Measurements from ENCODE around the gene LRRC2.

The LRRC2 gene

GRCh38 chr3:46566040-46566641, at the start of gene LRRC2:
TSS of gene LRRC2 (minus strand) at chr3:46566302. CDS start at chr3:46551591, 14,711 bp downstream.
- DNase-seq: peak; percentile 59 to 62
- no peak for TF ChIP-seq GATA1 (IDR thresholded peaks at IDR 0.05; ENCODE audit: low read depth, low read length)
- TF ChIP-seq POLR2A (IDR thresholded peaks at IDR 0.05; ENCODE audit: low read length): peak; percentile 51

GRCh38 chr3:46615050-46615775, 49.1 kb upstream of the LRRC2 start:
- TF ChIP-seq POLR2A (IDR thresholded peaks at IDR 0.05; ENCODE audit: low read length): no peak
- TF ChIP-seq GATA1 (IDR thresholded peaks at IDR 0.05; ENCODE audit: low read depth, low read length): no peak

GRCh38 chr3:46614431-46614830, 48.3 kb upstream of the LRRC2 start:
- TF ChIP-seq GATA1 (IDR thresholded peaks at IDR 0.05; ENCODE audit: low read depth, low read length) (no peak), POLR2A (IDR thresholded peaks at IDR 0.05; ENCODE audit: low read length) (peak; percentile 62)

More at GRCh38 chr3:46615050-46615775, 49.1 kb upstream of the LRRC2 start:
- no peak for DNase-seq

GRCh38 chr3:46613313-46614005, 47.4 kb upstream of the LRRC2 start:
- peak; percentile 20 to 36 for DNase-seq
- TF ChIP-seq POLR2A (IDR thresholded peaks at IDR 0.05; ENCODE audit: low read length) (no peak), GATA1 (IDR thresholded peaks at IDR 0.05; ENCODE audit: low read depth, low read length) (no peak)

More at GRCh38 chr3:46614431-46614830, 48.3 kb upstream of the LRRC2 start:
- DNase-seq: peak; percentile 70 to 84

- TF ChIP-seq POLR2A (IDR thresholded peaks at IDR 0.05; ENCODE audit: low read length) (no peak), GATA1 (IDR thresholded peaks at IDR 0.05; ENCODE audit: low read depth, low read length) (no peak)
- no peak for DNase-seq
These were observed 46.2 kb upstream of the LRRC2 start, which contains the start of gene FAM240A for GRCh38 chr3:46612324-46612723. TSS of gene FAM240A (plus strand) at chr3:46612525. CDS start at chr3:46612684, 159 bp downstream.

GRCh38 chr3:46609944-46610722, 44.0 kb upstream of the LRRC2 start:
- no peak for DNase-seq
- no peak for TF ChIP-seq POLR2A (IDR thresholded peaks at IDR 0.05; ENCODE audit: low read length)
- no peak for TF ChIP-seq GATA1 (IDR thresholded peaks at IDR 0.05; ENCODE audit: low read depth, low read length)

- peak in 1 of 2 experiments; percentile 29 for DNase-seq
- TF ChIP-seq GATA1 (IDR thresholded peaks at IDR 0.05; ENCODE audit: low read depth, low read length): no peak
- TF ChIP-seq POLR2A (IDR thresholded peaks at IDR 0.05; ENCODE audit: low read length): no peak
These were observed 43.2 kb upstream of the LRRC2 start for GRCh38 chr3:46609212-46609721.

- TF ChIP-seq GATA1 (IDR thresholded peaks at IDR 0.05; ENCODE audit: low read depth, low read length): no peak
- TF ChIP-seq POLR2A (IDR thresholded peaks at IDR 0.05; ENCODE audit: low read length): no peak
- peak; percentile 38 to 64 for DNase-seq
These were observed 41.5 kb upstream of the LRRC2 start for GRCh38 chr3:46607603-46608028.

- no peak for DNase-seq
- TF ChIP-seq POLR2A (IDR thresholded peaks at IDR 0.05; ENCODE audit: low read length): no peak
These were observed 38.0 kb upstream of the LRRC2 start for GRCh38 chr3:46604127-46604526.

- DNase-seq: no peak
- TF ChIP-seq POLR2A (IDR thresholded peaks at IDR 0.05; ENCODE audit: low read length) (no peak), GATA1 (IDR thresholded peaks at IDR 0.05; ENCODE audit: low read depth, low read length) (no peak)
These were observed 37.4 kb upstream of the LRRC2 start for GRCh38 chr3:46603446-46604046.

GRCh38 chr3:46599590-46599989, 33.5 kb upstream of the LRRC2 start:
- DNase-seq: no peak
- TF ChIP-seq GATA1 (IDR thresholded peaks at IDR 0.05; ENCODE audit: low read depth, low read length) (no peak), POLR2A (IDR thresholded peaks at IDR 0.05; ENCODE audit: low read length) (no peak)

GRCh38 chr3:46595819-46596314, 29.8 kb upstream of the LRRC2 start:
- TF ChIP-seq GATA1 (IDR thresholded peaks at IDR 0.05; ENCODE audit: low read depth, low read length) (no peak), POLR2A (IDR thresholded peaks at IDR 0.05; ENCODE audit: low read length) (no peak)
- no peak for DNase-seq

- DNase-seq: no peak
These were observed 28.6 kb upstream of the LRRC2 start for GRCh38 chr3:46594723-46595122.

More at GRCh38 chr3:46594723-46595122, 28.6 kb upstream of the LRRC2 start:
- no peak for TF ChIP-seq GATA1 (IDR thresholded peaks at IDR 0.05; ENCODE audit: low read depth, low read length)

All from erythroblast (primary cell).